ENCODE data around the gene RNF31.

DNA sequence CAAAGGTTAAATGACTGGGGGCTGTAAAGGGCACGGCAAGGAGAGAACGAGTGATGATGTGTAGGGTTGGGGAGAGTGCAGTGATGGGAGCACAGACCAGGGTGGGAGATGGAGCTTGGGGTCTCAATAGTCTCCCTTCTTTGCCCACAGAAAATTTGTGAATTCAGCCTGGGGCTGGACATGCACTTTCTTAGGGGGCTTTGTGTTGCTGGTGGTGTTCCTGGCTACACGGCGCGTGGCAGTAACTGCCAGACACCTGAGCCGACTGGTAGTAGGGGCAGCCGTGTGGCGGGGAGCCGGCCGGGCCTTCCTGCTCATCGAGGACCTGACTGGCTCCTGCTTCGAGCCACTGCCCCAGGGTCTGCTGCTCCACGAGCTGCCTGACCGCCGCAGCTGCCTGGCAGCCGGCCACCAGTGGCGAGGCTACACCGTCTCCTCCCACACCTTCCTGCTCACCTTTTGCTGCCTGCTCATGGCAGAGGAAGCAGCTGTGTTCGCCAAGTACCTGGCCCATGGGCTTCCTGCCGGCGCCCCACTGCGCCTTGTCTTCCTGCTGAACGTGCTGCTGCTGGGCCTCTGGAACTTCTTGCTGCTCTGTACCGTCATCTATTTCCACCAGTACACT, 15.1 kb upstream of the RNF31 start:
- TF ChIP-seq, protein P1, sequence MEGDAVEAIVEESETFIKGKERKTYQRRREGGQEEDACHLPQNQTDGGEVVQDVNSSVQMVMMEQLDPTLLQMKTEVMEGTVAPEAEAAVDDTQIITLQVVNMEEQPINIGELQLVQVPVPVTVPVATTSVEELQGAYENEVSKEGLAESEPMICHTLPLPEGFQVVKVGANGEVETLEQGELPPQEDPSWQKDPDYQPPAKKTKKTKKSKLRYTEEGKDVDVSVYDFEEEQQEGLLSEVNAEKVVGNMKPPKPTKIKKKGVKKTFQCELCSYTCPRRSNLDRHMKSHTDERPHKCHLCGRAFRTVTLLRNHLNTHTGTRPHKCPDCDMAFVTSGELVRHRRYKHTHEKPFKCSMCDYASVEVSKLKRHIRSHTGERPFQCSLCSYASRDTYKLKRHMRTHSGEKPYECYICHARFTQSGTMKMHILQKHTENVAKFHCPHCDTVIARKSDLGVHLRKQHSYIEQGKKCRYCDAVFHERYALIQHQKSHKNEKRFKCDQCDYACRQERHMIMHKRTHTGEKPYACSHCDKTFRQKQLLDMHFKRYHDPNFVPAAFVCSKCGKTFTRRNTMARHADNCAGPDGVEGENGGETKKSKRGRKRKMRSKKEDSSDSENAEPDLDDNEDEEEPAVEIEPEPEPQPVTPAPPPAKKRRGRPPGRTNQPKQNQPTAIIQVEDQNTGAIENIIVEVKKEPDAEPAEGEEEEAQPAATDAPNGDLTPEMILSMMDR (conservative IDR thresholded peaks at IDR 0.05; ENCODE audit: low read length): no peak
- no peak for TF ChIP-seq EZH2phosphoT487 (IDR thresholded peaks at IDR 0.05; ENCODE audit: borderline replicate concordance, low read depth, low read length)

Data from OCI-LY7 (cell line).